Smooth muscle cell (in vitro differentiated cells): ENCODE results near the gene NANP. TPM values are rescaled to one million over a fixed set of nuclear protein-coding genes. Genes with fewer than 3 reads are reported as not detected.
"Not testable (repeated sequence)": the region's sequence is repeated elsewhere in the genome, so short reads cannot be mapped to it uniquely, and the experiment has no call there.

Source experiments
- DNase-seq: peaks from one replicate; lab custom pipeline; 2025; ENCODE audit not compliant: unreplicated experiment; lab: John Stamatoyannopoulos, UW
- H2AFZ ChIP-seq: fragments of 200-600 bp; sonication (generic); 2 replicates; pipeline ENCODE4 v1.6.0; 2016; ENCODE audit warnings: antibody characterized with exemption, low read depth, mild to moderate bottlenecking
- H3F3A ChIP-seq: fragments of 200-600 bp; sonication (generic); 2 replicates; pipeline ENCODE4 v1.6.0; 2017; ENCODE audit warnings: antibody characterized with exemption, low read depth
- H3K27ac ChIP-seq: fragments of 200-600 bp; sonication (generic); 2 replicates; pipeline ENCODE4 v1.5.1; 2016; ENCODE audit warnings: low read depth, mild to moderate bottlenecking
- H3K27me3 ChIP-seq: fragments of 200-600 bp; sonication (generic); 2 replicates; pipeline ENCODE4 v1.6.1; 2016; ENCODE audit warnings: low read depth, mild to moderate bottlenecking
- H3K36me3 ChIP-seq: fragments of 200-600 bp; sonication (generic); 2 replicates; pipeline ENCODE4 v1.5.1; 2016; ENCODE audit warnings: low read depth
- H3K4me1 ChIP-seq: fragments of 200-600 bp; sonication (generic); 2 replicates; pipeline ENCODE4 v1.5.1; 2016; ENCODE audit warnings: low read depth
- H3K4me2 ChIP-seq: fragments of 200-600 bp; sonication (generic); 2 replicates; pipeline ENCODE4 v1.6.0; 2016; ENCODE audit warnings: mild to moderate bottlenecking
- H3K4me3 ChIP-seq: fragments of 200-600 bp; sonication (generic); 2 replicates; pipeline ENCODE4 v1.5.1; 2016; ENCODE audit warnings: mild to moderate bottlenecking
- H3K79me2 ChIP-seq: fragments of 200-600 bp; sonication (generic); 2 replicates; pipeline ENCODE4 v1.6.0; 2016; ENCODE audit warnings: low read depth, mild to moderate bottlenecking
- H3K9ac ChIP-seq: fragments of 200-600 bp; sonication (generic); 2 replicates; pipeline ENCODE4 v1.6.0; 2016; ENCODE audit warnings: low read depth
- H3K9me3 ChIP-seq: fragments of 200-600 bp; sonication (generic); replicated peaks from 2 replicates; pipeline ENCODE4 v1.5.1; 2016; ENCODE audit warnings: low read depth
- H4K20me1 ChIP-seq: fragments of 200-600 bp; sonication (generic); 2 replicates; pipeline ENCODE4 v1.6.0; 2016; ENCODE audit warnings: low read depth
- CTCF ChIP-seq: fragments of 200-600 bp; sonication (generic); IDR thresholded peaks from 2 replicates; pipeline ENCODE4 v1.5.1; 2017; ENCODE audit warnings: borderline replicate concordance, mild to moderate bottlenecking, antibody characterized with exemption; ENCODE audit not compliant: insufficient read depth, poor library complexity, severe bottlenecking
- WGBS: methylation state at CpG from one replicate; pipeline ENCODE4 v1.1.7; 2016; ENCODE audit warnings: low lambda C conversion rate; 5-methylcytosine and 5-hydroxymethylcytosine counted together
- polyA plus RNA-seq: library from polyadenylated mRNA; unstranded; fragments of >200 nt; fragmentation: Nextera tagmentation; extraction: Ambion mirVana; gene quantifications from 2 replicates; pipeline ENCODE4 v1.2.1, GENCODE V29; 2016
- total RNA-seq: library from RNA; depleted of rRNA; stranded (reverse); fragments of >200 nt; gene quantifications from 2 replicates; pipeline ENCODE4 v1.2.3, GENCODE V29; 2014

The NANP gene
- total and polyA plus RNA-seq, 2 experiments from 2014 or later = 3.6 to 6.5 TPM

DNA sequence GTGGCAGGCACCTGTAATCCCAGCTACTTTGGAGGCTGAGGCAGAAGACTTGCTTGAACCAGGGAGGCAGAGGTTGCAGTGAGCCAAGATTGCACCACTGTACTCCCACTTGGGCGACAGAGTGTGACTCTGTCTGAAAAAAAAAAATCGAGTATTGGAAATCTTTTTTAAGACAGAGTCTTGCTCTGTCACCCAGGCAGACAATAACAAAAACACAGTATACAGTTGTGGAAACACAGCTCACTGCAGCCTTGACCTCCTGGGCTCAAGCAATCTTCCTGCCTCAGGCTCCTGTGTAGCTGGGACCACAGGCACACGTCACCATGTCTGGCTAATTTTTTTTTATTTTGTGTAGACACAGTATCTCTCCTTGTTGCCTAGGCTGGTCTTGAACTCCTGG, 15.0 kb downstream of the NANP start:
- no peak for TF ChIP-seq CTCF
- 93% methylated on average over 3 of the region's 3 CpGs for WGBS

GRCh38 chr20:25606094-25606695, 17.6 kb downstream of the NANP start:
- Histone ChIP-seq H3K9me3 (no peaks in the 10 kb centered on the region), H3K79me2 (no peaks in the 10 kb centered on the region), H3K4me2 (no peak overlapping the region), H3K4me1 (no peaks in the 10 kb centered on the region), H4K20me1 (peaks cover 13% of the 10 kb centered on the region), H3K36me3 (no peaks in the 10 kb centered on the region), H3K27ac (no peak overlapping the region), H3K9ac (no peak overlapping the region), H2AFZ (no peak overlapping the region), H3F3A (no peaks in the 10 kb centered on the region), H3K4me3 (no peak overlapping the region), H3K27me3 (no peaks in the 10 kb centered on the region)
- no peak for TF ChIP-seq CTCF
- WGBS = 86% methylated on average over 1 of the region's 1 CpG
- no peak for DNase-seq

More for the DNA sequence above, 15.0 kb downstream of the NANP start:
- Histone ChIP-seq H3F3A (no peaks in the 10 kb centered on the region), H3K9me3 (no peaks in the 10 kb centered on the region), H3K9ac (no peak overlapping the region), H3K4me3 (no peak overlapping the region), H3K27ac (no peak overlapping the region), H3K79me2 (no peaks in the 10 kb centered on the region), H3K4me1 (no peaks in the 10 kb centered on the region), H4K20me1 (peaks cover 19% of the 10 kb centered on the region), H2AFZ (no peak overlapping the region), H3K4me2 (no peak overlapping the region), H3K36me3 (no peaks in the 10 kb centered on the region), H3K27me3 (no peaks in the 10 kb centered on the region)
- DNase-seq = no peak

DNA sequence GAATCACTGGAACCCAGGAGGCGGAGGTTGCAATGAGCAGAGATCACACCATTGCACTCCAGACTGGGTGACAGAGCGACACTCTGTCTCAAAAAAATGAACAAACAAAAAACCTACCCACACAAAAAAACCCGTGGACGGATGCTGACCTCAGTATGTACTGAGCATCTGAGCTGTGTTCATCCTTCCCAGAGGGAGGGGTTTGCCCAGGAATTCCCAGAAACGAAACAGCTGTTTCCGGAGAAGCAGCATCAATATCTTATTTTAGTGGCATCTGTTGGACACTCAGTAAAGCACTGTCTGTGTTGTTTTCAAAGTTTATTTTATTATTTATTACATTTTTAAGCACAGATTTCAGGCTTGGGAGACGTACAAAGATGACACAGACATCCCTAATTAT, 18.7 kb downstream of the NANP start:
- DNase-seq = no peak
- Histone ChIP-seq H2AFZ (no peak overlapping the region), H3F3A (no peaks in the 10 kb centered on the region), H3K27me3 (no peaks in the 10 kb centered on the region), H3K36me3 (no peaks in the 10 kb centered on the region), H3K27ac (no peak overlapping the region), H3K79me2 (no peaks in the 10 kb centered on the region), H3K9me3 (no peaks in the 10 kb centered on the region), H3K9ac (no peak overlapping the region), H4K20me1 (peaks cover 13% of the 10 kb centered on the region), H3K4me2 (no peak overlapping the region), H3K4me1 (no peaks in the 10 kb centered on the region), H3K4me3 (no peak overlapping the region)
- no peak for TF ChIP-seq CTCF
- WGBS = 76% methylated on average over 7 of the region's 7 CpGs

DNA sequence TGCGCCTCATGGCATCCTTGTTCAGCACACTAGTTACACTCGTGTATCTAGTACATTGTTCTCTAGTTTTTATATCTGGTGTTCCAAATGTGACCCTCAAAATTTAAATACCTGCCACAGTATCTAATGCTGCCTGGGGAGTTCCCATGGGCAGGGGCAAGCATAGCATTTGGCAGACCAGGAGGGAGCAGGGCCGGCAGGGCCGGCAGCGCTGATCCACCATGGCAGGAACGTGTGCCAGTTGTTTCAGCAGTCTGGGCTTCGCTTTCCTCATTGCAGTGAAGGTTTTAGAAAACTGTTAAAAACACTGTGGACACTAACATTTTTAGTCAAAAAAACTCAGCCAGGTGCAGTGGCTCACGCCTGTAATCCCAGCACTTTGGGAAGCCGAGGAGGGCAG, 19.2 kb downstream of the NANP start:
- TF ChIP-seq CTCF = no peak
- Histone ChIP-seq H3K9me3 (no peaks in the 10 kb centered on the region), H3K27ac (no peak overlapping the region), H3K9ac (no peak overlapping the region), H3K4me3 (no peak overlapping the region), H3K4me1 (no peaks in the 10 kb centered on the region), H2AFZ (no peak overlapping the region), H4K20me1 (peaks cover 9% of the 10 kb centered on the region), H3F3A (no peaks in the 10 kb centered on the region), H3K36me3 (no peaks in the 10 kb centered on the region), H3K4me2 (no peak overlapping the region), H3K27me3 (no peaks in the 10 kb centered on the region), H3K79me2 (no peaks in the 10 kb centered on the region)
- WGBS = 94% methylated on average over 9 of the region's 9 CpGs
- DNase-seq = no peak

GRCh38 chr20:25602914-25603309, 20.9 kb downstream of the NANP start:
- not testable (repeated sequence) for H3K9me3 ChIP-seq, H3K4me1 ChIP-seq, H3K4me3 ChIP-seq, DNase-seq, H3K9ac ChIP-seq, H3K36me3 ChIP-seq, H3K4me2 ChIP-seq, H4K20me1 ChIP-seq, H2AFZ ChIP-seq, H3F3A ChIP-seq, H3K27me3 ChIP-seq, H3K27ac ChIP-seq, H3K79me2 ChIP-seq
- WGBS = 93% methylated on average over 4 of the region's 9 CpGs

- H3K9ac ChIP-seq, H2AFZ ChIP-seq, H3K27me3 ChIP-seq, H3K79me2 ChIP-seq, DNase-seq, H4K20me1 ChIP-seq, H3K4me3 ChIP-seq, H3K27ac ChIP-seq, H3K4me1 ChIP-seq, H3K9me3 ChIP-seq, H3K4me2 ChIP-seq, H3K36me3 ChIP-seq, H3F3A ChIP-seq: not testable (repeated sequence)
- 98% methylated on average over 20 of the region's 39 CpGs for WGBS
Measured at GRCh38 chr20:25602191-25602913, 21.5 kb downstream of the NANP start.
